CD14-positive monocyte (primary cell): ENCODE data around the gene CELSR1. TPM values are rescaled to one million over a fixed set of nuclear protein-coding genes. Genes with fewer than 3 reads are reported as not detected.

ENCODE experiments used
- DNase-seq, 3 donors: peaks; one replicate each; pipeline ENCODE4 v3.0.0-alpha.2; 2011 to 2022
- H2AFZ ChIP-seq: 2 replicates; pipeline ENCODE4 v1.6.0; 2012; ENCODE audit warnings: mild to moderate bottlenecking, low read depth, low read length, inconsistent platforms; ENCODE audit not compliant: insufficient read depth, poor library complexity, severe bottlenecking
- H3K27ac ChIP-seq, 2 donors: 1 replicate in 1 of 2; 2 replicates in 1 of 2; pipeline ENCODE4 v1.5.1; 2012 to 2013; ENCODE audit warnings: low read length in 2 of 2, control low read depth in 1 of 2, inconsistent platforms in 1 of 2, low read depth in 1 of 2, mild to moderate bottlenecking in 1 of 2
- H3K27me3 ChIP-seq, 2 donors: one replicate each; pipeline versions ENCODE4 v1.6.0 to v1.6.1; 2011 to 2013; ENCODE audit warnings: low read length in 2 of 2; ENCODE audit not compliant: control insufficient read depth in 2 of 2, insufficient read depth in 2 of 2
- H3K36me3 ChIP-seq, 2 donors: replicated peaks in 1 of 2; 1 replicate in 1 of 2; 2 replicates in 1 of 2; pipeline versions ENCODE4 v1.5.1 to v1.6.1; 2012 to 2013; ENCODE audit warnings: low read length in 2 of 2, control low read depth in 1 of 2, inconsistent platforms in 1 of 2, mild to moderate bottlenecking in 1 of 2; ENCODE audit not compliant: insufficient read depth in 2 of 2, control insufficient read depth in 1 of 2
- H3K4me1 ChIP-seq, 2 donors: 1 replicate in 1 of 2; 2 replicates in 1 of 2; pipeline versions ENCODE4 v1.5.1 to v1.6.1; 2012 to 2013; ENCODE audit warnings: low read length in 2 of 2, control low read depth in 1 of 2, inconsistent platforms in 1 of 2, mild to moderate bottlenecking in 1 of 2, moderate library complexity in 1 of 2; ENCODE audit not compliant: insufficient read depth in 2 of 2, control insufficient read depth in 1 of 2
- H3K4me2 ChIP-seq: replicated peaks from 2 replicates; pipeline ENCODE3; 2012; ENCODE audit warnings: low read length, moderate library complexity, mild to moderate bottlenecking; ENCODE audit not compliant: poor library complexity, severe bottlenecking; ENCODE audit errors: extremely low read depth
- H3K4me3 ChIP-seq, 3 experiments: fragments of 200-600 bp in 1 of 3; sonication (generic) in 1 of 3; replicated peaks in 1 of 3; 1 replicate in 2 of 3; 2 replicates in 1 of 3; pipeline ENCODE4 v1.5.1; 2011 to 2013; ENCODE audit warnings: low read length in 3 of 3, mild to moderate bottlenecking in 3 of 3, control low read depth in 2 of 3, low read depth in 2 of 3, inconsistent platforms in 1 of 3, moderate library complexity in 1 of 3
- H3K79me2 ChIP-seq: 2 replicates; pipeline ENCODE4 v1.6.0; 2012; ENCODE audit warnings: mild to moderate bottlenecking, control low read depth, inconsistent platforms, low read length, moderate library complexity; ENCODE audit not compliant: insufficient read depth
- H3K9ac ChIP-seq: 2 replicates; pipeline ENCODE4 v1.6.0; 2017; ENCODE audit warnings: low read length, mild to moderate bottlenecking; ENCODE audit not compliant: insufficient read depth, poor library complexity, severe bottlenecking
- H3K9me3 ChIP-seq, 2 donors: replicated peaks in 1 of 2; 1 replicate in 1 of 2; 2 replicates in 1 of 2; pipeline versions ENCODE4 v1.5.1 to v1.6.1; 2012 to 2013; ENCODE audit warnings: low read length in 2 of 2, control low read depth in 1 of 2; ENCODE audit not compliant: control insufficient read depth in 1 of 2, insufficient read depth in 1 of 2
- H4K20me1 ChIP-seq: 2 replicates; pipeline ENCODE4 v1.6.0; 2012; ENCODE audit warnings: mild to moderate bottlenecking, low read length, control low read depth, moderate library complexity; ENCODE audit not compliant: insufficient read depth
- H3K27ac Mint-ChIP-seq, 7 donors: one replicate each; pipeline ENCODE4 v1.8.0; 2020; ENCODE audit warnings: mild to moderate bottlenecking in 7 of 7, mixed read lengths in 7 of 7, moderate library complexity in 6 of 7, inconsistent platforms in 2 of 7
- H3K27me3 Mint-ChIP-seq, 3 donors: one replicate each; pipeline ENCODE4 v1.8.0; 2021 to 2022; ENCODE audit warnings: low read depth in 3 of 3, mild to moderate bottlenecking in 3 of 3, mixed read lengths in 3 of 3, moderate library complexity in 3 of 3, inconsistent platforms in 1 of 3
- H3K36me3 Mint-ChIP-seq, 2 donors: one replicate each; pipeline ENCODE4 v1.8.0; 2020; ENCODE audit warnings: mixed read lengths in 2 of 2, inconsistent platforms in 1 of 2, mild to moderate bottlenecking in 1 of 2
- H3K4me1 Mint-ChIP-seq: one replicate; pipeline ENCODE4 v1.8.0; 2020; ENCODE audit warnings: mild to moderate bottlenecking, mixed read lengths
- H3K4me3 Mint-ChIP-seq, 2 donors: one replicate each; pipeline ENCODE4 v1.8.0; 2020; ENCODE audit warnings: mild to moderate bottlenecking in 2 of 2, mixed read lengths in 2 of 2, moderate library complexity in 1 of 2
- H3K9me3 Mint-ChIP-seq, 7 donors: one replicate each; pipeline ENCODE4 v1.8.0; 2020 to 2022; ENCODE audit warnings: mixed read lengths in 7 of 7, mild to moderate bottlenecking in 6 of 7, moderate library complexity in 6 of 7, inconsistent platforms in 2 of 7
- WGBS: methylation state at CpG from one replicate; pipeline ENCODE4 v1.1.5; 2013; ENCODE audit warnings: missing lambda C conversion rate; ENCODE audit not compliant: insufficient coverage; 5-methylcytosine and 5-hydroxymethylcytosine counted together
- intact Hi-C, 2 donors: fragments of 100-400 bp; cut with micrococcal nuclease; formaldehyde crosslinking; loops; one replicate each; pipeline versions ENCODE4 v1.15.0 to v1.15.1; 2023
- polyA plus RNA-seq, 3 donors: library from polyadenylated mRNA; depleted of rRNA in 1 of 3; unstranded in 2 of 3; stranded (reverse) in 1 of 3; fragments of 300-500 nt in 2 of 3; fragments of >200 nt in 1 of 3; fragmentation: Illumina TruSeq in 2 of 3; gene quantifications; 1 replicate in 2 of 3; 2 replicates in 1 of 3; pipeline ENCODE4 v1.2.3, GENCODE V29; 2012 to 2021
- TF ChIP-seq, protein P1 (sequence below): fragments of 200-600 bp; IDR thresholded peaks from one replicate; pipeline ENCODE4 v1.8.0; 2022; ENCODE audit warnings: antibody characterized with exemption, mild to moderate bottlenecking

The CELSR1 gene
- polyA plus RNA-seq, 3 donors, result 0.16 TPM; not detected in 2

DNA sequence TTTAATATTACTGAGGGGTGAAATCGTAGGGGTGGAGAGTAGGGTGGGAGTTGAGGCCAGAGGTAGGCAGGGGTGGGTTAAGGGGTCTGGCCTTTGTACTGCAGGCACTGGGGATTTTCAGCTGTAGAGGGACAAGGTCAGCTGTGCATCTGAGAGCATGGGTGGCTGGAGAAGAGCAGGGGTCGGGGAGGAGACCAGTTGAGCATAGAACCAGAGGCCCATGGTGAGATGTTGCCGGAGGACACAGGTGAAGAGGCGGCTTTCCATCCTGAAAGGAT lies 12.1 kb upstream of the CELSR1 start:
- Histone ChIP-seq H3K9ac (no peak overlapping the region), H3K4me1 (peaks cover 7 to 22% of the 10 kb centered on the region in 2 donors), H4K20me1 (no peaks in the 10 kb centered on the region), H3K9me3 (peaks cover 10 to 15% of the 10 kb centered on the region in 2 donors), H2AFZ (no peak overlapping the region), H3K36me3 (no peaks in the 10 kb centered on the region), H3K4me3 (no peak overlapping the region), H3K27me3 (no peaks in the 10 kb centered on the region), H3K79me2 (no peaks in the 10 kb centered on the region), H3K27ac (no peak overlapping the region), H3K4me2 (no peak overlapping the region)
- no peak for DNase-seq
- Mint-ChIP-seq H3K9me3 (peaks cover 5 to 16% (median 10%) of the 10 kb centered on the region in 7 donors), H3K4me3 (no peak overlapping the region), H3K27ac (peak overlapping the region in 1 of 7 donors; percentile 18), H3K36me3 (peaks cover 2 to 3% of the 10 kb centered on the region in 2 donors), H3K4me1 (peaks cover 33% of the 10 kb centered on the region), H3K27me3 (peaks cover 8 to 10% (median 9%) of the 10 kb centered on the region in 3 donors)
- TF ChIP-seq, protein P1, sequence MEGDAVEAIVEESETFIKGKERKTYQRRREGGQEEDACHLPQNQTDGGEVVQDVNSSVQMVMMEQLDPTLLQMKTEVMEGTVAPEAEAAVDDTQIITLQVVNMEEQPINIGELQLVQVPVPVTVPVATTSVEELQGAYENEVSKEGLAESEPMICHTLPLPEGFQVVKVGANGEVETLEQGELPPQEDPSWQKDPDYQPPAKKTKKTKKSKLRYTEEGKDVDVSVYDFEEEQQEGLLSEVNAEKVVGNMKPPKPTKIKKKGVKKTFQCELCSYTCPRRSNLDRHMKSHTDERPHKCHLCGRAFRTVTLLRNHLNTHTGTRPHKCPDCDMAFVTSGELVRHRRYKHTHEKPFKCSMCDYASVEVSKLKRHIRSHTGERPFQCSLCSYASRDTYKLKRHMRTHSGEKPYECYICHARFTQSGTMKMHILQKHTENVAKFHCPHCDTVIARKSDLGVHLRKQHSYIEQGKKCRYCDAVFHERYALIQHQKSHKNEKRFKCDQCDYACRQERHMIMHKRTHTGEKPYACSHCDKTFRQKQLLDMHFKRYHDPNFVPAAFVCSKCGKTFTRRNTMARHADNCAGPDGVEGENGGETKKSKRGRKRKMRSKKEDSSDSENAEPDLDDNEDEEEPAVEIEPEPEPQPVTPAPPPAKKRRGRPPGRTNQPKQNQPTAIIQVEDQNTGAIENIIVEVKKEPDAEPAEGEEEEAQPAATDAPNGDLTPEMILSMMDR, result no peak
- intact Hi-C loops, result loop anchor here in 1 of 2 donors (10.0 kb wide), 1 partner anchor 425 kb away; no protein-coding TSS in a partner anchor
- WGBS, result 100% methylated on average over 3 of the region's 4 CpGs

DNA sequence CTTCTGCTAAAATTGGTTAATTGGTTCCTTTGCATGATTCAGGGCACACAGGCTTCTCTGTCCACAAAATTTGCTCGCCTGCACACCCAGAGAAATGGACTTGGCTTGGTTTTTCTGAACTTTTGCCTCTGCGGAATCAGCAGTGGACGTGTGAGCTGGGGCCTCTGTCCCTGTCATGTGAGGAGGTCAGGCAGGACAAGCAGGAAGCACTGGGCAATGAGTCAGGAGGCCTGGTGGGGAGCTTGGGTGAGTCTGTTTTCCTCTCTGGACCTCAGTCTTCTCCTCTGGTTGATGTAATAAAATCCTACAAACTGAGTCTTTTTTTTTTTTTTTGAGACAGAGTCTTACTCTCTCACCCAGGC lies 10.4 kb upstream of the CELSR1 start:
- peak overlapping the region; percentile 71 for H2AFZ ChIP-seq
- no peaks in the 10 kb centered on the region for H4K20me1 ChIP-seq
- TF ChIP-seq, protein P1, result no peak
- no peaks in the 10 kb centered on the region for H3K79me2 ChIP-seq
- H3K9me3 ChIP-seq, result peaks cover 7 to 9% of the 10 kb centered on the region in 2 donors
- peak; percentile 80 to 84 (median 82) for DNase-seq
- Mint-ChIP-seq H3K36me3 (peaks cover 0 to 2% of the 10 kb centered on the region in 2 donors), H3K27me3 (peaks cover 10 to 16% (median 14%) of the 10 kb centered on the region in 3 donors), H3K9me3 (peaks cover 2 to 8% (median 6%) of the 10 kb centered on the region in 7 donors), H3K4me3 (no peak overlapping the region), H3K4me1 (peaks cover 33% of the 10 kb centered on the region), H3K27ac (peak overlapping the region in 5 of 7 donors; percentile 32 to 87 (median 64))
- no peaks in the 10 kb centered on the region for H3K27me3 ChIP-seq
- 11% methylated on average over 3 of the region's 3 CpGs for whole genome bisulfite sequencing
- H3K36me3 ChIP-seq, result no peaks in the 10 kb centered on the region
- no peak overlapping the region for H3K9ac ChIP-seq
- H3K4me2 ChIP-seq, result peak overlapping the region; percentile 23
- peaks cover 7 to 22% of the 10 kb centered on the region in 2 donors for H3K4me1 ChIP-seq
- H3K4me3 ChIP-seq, result peak overlapping the region in 1 of 3 experiments; percentile 11
- peak overlapping the region in 1 of 2 donors; percentile 53 for H3K27ac ChIP-seq
- intact Hi-C loops, result loop anchor here in 1 of 2 donors (10.0 kb wide), 1 partner anchor 423 kb away; no protein-coding TSS in a partner anchor
